IPS-18c (cell line): ENCODE results near the gene GATA2.

Experiments used
- H3K4me3 ChIP-seq: 2 replicates; pipeline ENCODE4 v1.7.0; 2013; ENCODE audit warnings: low read depth, mild to moderate bottlenecking, low read length, moderate library complexity; ENCODE audit not compliant: insufficient read depth
- H3K9me3 ChIP-seq: one replicate; pipeline ENCODE4 v1.6.1; 2013; ENCODE audit warnings: mild to moderate bottlenecking, low read length, moderate library complexity; ENCODE audit not compliant: control insufficient read depth, insufficient read depth

The GATA2 gene

GRCh38 chr3:128435561-128435960 is 57.4 kb downstream of the GATA2 start:
- no peaks in the 10 kb centered on the region for H3K9me3 ChIP-seq
- H3K4me3 ChIP-seq, result no peak overlapping the region

GRCh38 chr3:128435058-128435457 is 57.9 kb downstream of the GATA2 start:
- H3K9me3 ChIP-seq, result no peaks in the 10 kb centered on the region
- H3K4me3 ChIP-seq, result no peak overlapping the region; the same call in 1 of the 2 replicates

GRCh38 chr3:128434524-128434923 is 58.5 kb downstream of the GATA2 start:
- Histone ChIP-seq H3K9me3 (no peaks in the 10 kb centered on the region), H3K4me3 (no peak overlapping the region)

GRCh38 chr3:128433837-128434165 is 59.2 kb downstream of the GATA2 start:
- H3K4me3 ChIP-seq, result no peak overlapping the region
- no peaks in the 10 kb centered on the region for H3K9me3 ChIP-seq

- Histone ChIP-seq H3K9me3 (no peaks in the 10 kb centered on the region), H3K4me3 (peak overlapping the region; percentile 45)
Measured at GRCh38 chr3:128432971-128433836, 59.8 kb downstream of the GATA2 start.

- H3K4me3 ChIP-seq, result peak overlapping the region; percentile 45
- no peaks in the 10 kb centered on the region for H3K9me3 ChIP-seq
Measured at GRCh38 chr3:128432301-128432970, 60.6 kb downstream of the GATA2 start.

- H3K4me3 ChIP-seq, result peak overlapping the region; percentile 45
- H3K9me3 ChIP-seq, result no peaks in the 10 kb centered on the region
Measured at GRCh38 chr3:128431803-128432300, 61.1 kb downstream of the GATA2 start.

GRCh38 chr3:128430731-128431130 is 62.3 kb downstream of the GATA2 start:
- no peaks in the 10 kb centered on the region for H3K9me3 ChIP-seq
- no peak overlapping the region for H3K4me3 ChIP-seq

GRCh38 chr3:128430301-128430700 is 62.7 kb downstream of the GATA2 start:
- no peak overlapping the region for H3K4me3 ChIP-seq

GRCh38 chr3:128429751-128430150 is 63.2 kb downstream of the GATA2 start:
- H3K4me3 ChIP-seq, result no peak overlapping the region
- H3K9me3 ChIP-seq, result no peaks in the 10 kb centered on the region

More at GRCh38 chr3:128430301-128430700, 62.7 kb downstream of the GATA2 start:
- no peaks in the 10 kb centered on the region for H3K9me3 ChIP-seq
